NCI-H2196 (cell line): ENCODE data around the gene F10.

Experiments
- DNase-seq: peaks from one replicate; lab custom pipeline; 2025; ENCODE audit not compliant: unreplicated experiment; lab: John Stamatoyannopoulos, UW

Gene F10

GRCh38 chr13:113086031-113086750 lies 36.4 kb upstream of the F10 start:
- DNase-seq = no peak

DNA sequence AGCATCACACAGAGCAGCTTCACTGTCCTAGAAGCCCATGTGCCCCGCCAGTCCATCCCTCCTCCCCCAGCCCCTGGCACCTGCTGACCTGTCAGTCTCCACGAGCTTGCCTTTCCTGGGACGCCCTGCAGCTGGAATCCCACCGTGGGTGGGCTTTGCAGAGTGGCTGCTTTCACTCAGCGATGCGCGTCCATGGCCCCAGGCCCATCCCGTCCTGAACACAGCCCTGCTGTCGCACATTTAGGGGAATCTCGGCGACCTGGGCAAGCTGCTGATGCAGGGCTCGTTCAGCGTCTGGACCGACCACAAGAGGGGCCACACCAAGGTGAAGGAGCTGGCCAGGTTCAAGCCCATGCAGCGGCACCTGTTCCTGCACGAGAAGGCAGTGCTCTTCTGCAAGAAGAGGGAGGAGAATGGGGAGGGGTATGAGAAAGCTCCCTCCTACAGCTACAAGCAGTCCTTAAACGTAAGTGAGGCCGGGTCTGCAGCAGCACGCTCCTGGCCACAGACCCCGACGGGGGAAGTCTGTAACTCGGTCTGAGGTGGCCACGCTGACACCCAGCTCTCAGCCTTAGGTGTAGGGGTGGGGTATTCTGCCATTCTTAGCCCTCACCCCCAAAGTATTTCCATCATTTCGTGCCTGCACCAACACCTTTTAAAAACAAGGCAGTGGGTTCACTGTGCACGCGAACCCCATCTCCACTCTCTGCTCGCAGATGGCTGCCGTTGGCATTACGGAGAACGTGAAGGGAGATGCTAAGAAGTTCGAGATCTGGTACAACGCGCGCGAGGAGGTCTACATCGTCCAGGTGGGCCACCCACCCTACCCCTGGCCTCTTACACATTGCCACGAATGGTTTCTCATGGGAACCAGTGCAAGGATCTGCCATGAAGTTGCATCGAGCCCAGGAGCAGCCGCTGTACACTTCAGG lies 35.3 kb upstream of the F10 start:
- DNase-seq = no peak

DNA sequence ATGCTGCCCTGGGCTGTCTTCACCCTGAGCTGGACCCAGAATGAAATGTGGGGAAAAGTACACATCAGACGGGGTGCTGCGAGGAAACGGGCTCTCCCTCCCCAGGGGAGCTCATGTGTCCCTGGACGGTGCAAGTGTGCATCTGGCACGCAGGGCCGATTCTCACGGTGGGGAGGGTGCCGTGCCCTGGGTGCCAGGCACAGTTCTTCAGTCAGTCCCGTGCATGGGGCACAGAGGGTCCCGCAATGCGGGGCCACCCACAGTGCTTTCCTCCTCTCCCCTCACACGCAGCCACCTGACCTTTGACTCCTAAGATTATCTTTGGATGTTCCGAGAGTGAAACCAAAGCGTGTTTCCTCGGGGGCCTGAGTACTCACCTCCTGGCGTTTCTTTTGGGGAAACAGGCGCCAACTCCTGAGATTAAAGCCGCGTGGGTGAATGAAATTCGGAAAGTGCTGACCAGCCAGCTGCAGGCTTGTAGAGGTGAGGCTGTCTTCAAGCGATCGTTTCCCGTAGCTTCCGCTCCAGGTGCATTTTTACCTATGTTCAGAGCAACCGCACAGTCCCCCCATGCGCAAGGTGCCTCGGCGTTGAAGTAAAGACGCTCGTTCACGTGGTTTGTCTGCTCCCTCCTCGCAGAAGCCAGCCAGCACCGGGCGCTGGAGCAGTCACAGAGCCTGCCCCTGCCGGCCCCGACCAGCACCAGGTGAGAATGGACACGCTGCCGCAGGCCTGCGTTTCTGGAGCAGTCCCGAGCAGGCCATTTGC lies 34.5 kb upstream of the F10 start:
- DNase-seq = no peak

DNA sequence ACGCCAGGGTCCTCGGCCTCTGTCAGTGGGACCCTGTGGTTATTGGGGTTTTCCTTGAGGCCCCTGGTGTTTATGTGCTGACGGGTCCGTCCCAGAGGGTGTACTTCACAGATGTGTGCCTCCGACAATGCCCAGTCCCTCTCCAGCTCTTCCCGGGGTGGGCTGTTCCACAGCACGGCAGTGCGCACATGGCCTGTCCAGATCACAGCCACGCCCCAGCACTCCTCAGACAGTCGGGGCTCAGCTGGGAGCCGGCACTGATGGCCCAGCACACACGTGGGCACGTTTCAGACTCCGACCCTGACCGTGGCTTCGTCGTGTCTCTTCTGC lies 33.9 kb upstream of the F10 start:
- DNase-seq = no peak

GRCh38 chr13:113089693-113090414 lies 32.7 kb upstream of the F10 start:
- no peak for DNase-seq

DNA sequence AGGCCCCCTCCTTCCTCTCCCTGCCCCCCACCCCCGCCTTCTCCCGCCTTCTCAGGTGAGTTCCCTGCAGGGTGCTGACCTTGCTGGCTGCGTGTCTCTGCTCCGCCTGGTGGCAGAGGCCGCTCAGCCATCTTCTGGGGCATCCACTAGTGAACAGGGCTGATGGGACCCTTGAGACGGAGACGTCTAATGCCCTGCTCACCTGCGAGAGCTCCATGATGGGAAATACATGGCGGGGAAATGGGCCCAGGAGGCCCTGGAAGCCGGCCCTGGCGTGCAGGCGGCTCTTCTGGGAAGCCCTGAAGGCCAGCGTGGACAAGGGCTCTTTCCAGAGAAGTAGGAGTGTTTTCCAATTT lies 32.2 kb upstream of the F10 start:
- DNase-seq = no peak

DNA sequence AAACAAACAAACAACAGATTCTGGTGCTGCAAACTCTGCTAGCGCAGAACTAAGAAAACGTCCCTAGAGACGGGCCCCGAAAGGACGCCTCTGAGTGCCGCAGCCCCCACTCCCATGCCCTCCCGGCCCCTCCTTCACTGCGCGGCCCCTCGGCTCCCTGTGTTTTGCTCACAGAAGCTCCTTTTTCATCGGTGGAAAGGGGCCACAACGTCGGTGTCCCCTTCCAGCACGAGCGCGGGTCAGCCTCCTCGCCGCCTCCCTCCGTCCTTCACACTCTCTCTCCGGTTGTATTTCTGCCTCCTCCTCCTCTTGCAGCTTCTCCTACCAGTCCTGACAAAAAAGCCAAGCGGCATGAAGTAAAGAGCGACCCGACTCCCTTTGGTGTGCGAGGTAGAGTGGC lies 31.8 kb upstream of the F10 start:
- DNase-seq = no peak

- DNase-seq = no peak
Observed at GRCh38 chr13:113091211-113091771, 31.3 kb upstream of the F10 start.

DNA sequence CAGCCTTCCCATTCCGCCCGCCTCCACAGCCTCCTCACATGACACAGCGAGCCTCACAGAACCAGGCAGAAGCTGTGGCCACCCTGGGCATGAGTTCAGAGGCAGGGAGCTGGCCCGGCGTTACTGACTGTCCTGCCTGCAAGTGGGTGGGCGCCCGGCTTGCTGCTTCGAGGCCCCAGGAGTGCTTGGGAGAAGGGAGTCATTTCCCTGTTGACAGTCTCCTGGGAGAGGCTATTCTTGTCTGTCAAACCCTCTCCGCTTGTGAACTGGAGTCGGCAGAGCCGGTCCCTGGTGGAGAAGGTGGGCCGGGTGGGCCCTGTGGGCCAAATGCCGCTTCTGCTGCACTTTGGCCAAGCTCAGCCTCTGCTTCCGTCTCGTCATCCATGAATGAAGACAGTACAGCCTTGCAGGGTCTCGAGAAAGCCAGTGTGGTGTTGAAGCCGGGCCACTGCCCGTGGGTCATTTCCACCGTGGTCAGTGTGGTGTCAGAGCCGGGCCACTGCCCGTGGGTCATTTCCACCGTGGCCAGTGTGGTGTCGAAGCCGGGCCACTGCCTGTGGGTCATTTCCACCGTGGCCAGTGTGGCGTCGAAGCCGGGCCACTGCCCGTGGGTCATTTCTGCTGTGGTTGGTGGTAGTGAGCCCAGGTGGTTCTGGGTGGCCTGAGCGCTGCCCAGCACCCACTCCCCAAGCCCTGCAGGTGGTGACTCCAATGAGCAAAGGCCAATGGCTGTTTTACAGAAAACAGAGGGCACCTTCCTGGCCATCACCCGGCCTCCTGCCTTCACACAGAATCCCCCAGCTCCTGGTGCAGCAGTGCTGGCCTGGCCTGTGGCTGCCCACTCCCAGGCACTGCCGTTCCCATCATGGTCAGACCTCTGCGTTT lies 30.5 kb upstream of the F10 start:
- no peak for DNase-seq

DNA sequence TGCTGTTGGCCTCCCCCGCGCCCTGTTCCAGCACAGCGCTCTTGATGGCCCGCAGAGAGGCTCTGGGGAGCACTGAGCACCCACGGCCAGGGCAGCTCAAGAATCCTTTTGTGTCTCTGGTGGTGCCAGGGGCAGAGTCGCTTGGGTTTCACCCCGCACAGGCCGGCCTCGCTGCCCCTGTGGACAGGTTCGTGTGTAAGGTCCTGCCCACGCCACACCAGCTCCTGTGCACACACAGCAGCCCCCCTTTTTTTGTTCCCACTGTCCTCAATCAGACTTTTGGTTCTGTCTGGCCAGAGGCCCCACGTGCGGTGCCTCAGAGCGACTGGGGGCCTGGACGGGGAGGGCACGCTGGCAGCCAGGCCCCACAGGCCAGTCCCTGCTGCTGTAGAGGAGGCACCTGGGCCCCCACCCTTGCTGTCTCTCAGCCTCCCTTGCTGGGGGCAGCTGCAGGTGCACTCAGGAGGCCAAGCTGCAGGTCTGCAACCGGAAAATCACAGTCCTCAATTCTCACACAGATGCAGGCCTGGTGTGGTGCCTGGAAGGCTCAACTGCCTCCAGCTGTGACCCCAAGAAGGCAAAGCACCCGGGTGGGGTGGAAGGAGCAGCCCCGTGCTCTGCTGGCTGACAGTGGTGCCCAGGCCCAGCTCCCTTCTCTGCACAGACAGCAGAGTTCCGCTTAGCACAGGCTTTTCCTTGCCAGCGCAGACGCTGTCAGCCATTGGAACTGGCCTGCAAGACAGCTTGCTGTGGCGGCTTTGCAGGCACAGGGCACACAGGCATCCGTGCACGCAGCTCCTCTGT lies 29.6 kb upstream of the F10 start:
- no peak for DNase-seq

DNA sequence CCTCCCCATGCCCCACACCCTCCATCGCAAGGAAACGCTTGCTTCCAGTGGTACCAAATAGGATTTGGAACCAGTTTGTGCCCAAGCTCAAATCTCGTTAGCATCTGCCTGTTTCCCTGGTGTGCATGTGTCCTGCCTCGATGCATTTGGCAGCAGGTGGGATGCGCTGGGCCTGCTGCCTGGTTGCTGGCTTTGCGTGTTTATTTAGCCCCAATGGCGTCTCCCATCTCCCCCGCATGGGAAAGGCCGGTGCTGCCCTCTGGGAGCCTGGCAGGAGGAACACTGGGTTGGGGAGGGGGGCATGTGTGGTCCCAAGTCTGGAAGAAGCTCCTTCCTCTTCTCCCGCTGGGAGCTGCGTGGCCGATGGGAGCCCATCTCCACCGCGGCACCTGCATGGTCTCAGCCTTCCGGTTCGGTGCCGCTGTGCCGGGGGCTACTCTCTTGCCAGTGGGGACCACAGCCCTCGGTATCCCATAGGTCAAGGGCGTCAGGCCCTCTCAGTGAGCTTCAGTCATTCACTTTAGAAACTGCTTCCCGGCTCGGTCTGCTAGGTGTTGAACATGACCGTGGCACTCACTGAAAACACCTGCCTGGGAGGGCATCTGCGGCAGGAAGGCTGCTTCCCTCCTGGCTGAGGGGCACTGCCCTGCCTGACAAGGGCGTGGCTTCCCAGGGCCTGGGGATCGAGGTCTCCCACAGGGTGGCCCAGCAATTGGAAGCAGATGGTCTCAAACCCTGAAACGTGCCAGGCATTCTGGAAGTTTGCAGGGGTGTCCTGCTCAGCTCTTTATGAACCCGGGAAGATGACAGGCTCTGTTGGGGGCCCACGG lies 28.8 kb upstream of the F10 start:
- no peak for DNase-seq

GRCh38 chr13:113094410-113094800 lies 28.2 kb upstream of the F10 start:
- DNase-seq = no peak

DNA sequence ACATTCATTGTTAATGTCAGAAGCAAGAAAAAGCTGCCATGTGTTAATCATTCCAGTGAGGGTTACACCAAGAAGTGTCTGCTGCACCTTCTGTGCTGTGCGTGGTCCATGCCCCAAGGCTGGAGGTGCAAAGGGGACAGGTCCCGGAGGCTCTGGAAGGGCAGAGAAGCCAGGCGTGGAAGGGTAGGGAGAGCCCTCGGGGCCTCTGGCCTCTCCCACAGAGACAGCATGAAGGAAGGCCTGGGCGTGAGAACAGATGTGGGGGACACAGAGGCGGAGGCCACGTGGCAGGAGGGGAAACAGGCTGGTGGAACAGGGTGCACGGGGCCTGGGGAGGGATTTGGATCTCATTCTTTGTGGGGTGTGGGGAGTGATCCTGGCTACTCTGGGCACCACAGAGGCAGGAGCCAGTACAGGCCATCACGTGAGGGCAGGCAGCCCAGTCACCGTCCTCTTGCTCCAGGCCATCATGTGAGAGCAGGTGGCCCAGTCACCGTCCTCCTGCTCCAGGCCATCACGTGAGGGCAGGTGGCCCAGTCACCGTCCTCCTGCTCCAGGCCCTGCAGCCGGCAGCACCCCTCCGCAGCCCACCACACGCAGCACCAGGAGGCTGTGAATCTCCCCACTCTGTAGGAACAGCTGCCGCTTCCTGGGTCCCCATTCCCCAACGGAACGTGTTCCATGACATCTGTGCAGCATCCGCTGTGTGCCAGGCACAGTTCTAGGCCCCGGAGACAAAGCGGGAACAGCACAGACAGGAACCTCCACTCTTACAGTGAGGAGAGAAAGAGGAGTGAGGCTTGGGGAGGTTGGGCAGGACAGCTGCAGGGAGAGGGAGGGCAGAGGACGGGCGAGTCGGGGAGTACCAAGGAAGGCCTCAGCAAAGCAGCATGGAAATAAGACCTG lies 27.2 kb upstream of the F10 start:
- DNase-seq = no peak

- no peak for DNase-seq
Observed at GRCh38 chr13:113096052-113096744, 26.4 kb upstream of the F10 start.

DNA sequence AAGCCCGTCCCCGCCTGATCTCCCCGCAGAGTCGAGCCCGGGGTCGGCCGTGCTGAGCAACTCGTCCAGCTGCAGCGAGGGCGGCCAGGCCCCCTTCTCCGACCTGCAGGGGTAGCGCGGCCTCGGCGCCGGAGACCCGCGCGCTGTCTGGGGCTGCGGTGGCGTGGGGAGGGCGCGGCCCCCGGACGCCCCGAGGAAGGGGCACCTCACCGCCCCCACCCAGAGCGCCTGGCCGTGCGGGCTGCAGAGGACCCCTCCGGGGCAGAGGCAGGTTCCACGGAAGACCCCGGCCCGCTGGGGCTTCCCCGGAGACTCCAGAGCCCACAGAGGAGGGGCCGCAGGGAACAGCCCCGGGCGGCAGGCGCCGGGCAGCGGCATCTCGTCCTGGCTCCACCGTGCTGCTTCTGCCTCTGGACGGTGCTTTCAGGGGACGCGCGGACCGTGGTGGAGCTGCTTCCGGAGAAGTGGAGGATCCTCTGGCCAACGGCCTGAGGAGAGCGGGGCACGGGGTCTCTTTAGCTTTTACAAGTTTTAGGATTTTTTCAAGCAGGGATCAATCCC lies 25.8 kb upstream of the F10 start:
- DNase-seq = no peak

- no peak for DNase-seq
Observed at GRCh38 chr13:113097651-113098050, 24.9 kb upstream of the F10 start.
